Peyer's patch (tissue), 4 donors: ENCODE measurements around the gene HECTD2.

Experiments
- POLR2A ChIP-seq, 2 donors: fragments of 450-650 bp; IDR thresholded peaks; one replicate each; pipeline ENCODE4 v1.5.1; 2017; ENCODE audit warnings: antibody characterized with exemption in 2 of 2, mild to moderate bottlenecking in 2 of 2, moderate library complexity in 2 of 2
- TF ChIP-seq, protein P1 (sequence below), 6 experiments: fragments of 450-650 bp in 4 of 6; fragments of 200-600 bp in 2 of 6; sonication (generic) in 1 of 6; IDR thresholded peaks; one replicate each; pipeline ENCODE4 v1.5.1; 2017 to 2019; ENCODE audit warnings: antibody characterized with exemption in 6 of 6, mild to moderate bottlenecking in 3 of 6, moderate library complexity in 1 of 6

GRCh38 chr10:91422915-91423314 is 12.8 kb downstream of the HECTD2 start:
- no peak for TF ChIP-seq POLR2A (IDR thresholded peaks at IDR 0.05)
- TF ChIP-seq, protein P1, sequence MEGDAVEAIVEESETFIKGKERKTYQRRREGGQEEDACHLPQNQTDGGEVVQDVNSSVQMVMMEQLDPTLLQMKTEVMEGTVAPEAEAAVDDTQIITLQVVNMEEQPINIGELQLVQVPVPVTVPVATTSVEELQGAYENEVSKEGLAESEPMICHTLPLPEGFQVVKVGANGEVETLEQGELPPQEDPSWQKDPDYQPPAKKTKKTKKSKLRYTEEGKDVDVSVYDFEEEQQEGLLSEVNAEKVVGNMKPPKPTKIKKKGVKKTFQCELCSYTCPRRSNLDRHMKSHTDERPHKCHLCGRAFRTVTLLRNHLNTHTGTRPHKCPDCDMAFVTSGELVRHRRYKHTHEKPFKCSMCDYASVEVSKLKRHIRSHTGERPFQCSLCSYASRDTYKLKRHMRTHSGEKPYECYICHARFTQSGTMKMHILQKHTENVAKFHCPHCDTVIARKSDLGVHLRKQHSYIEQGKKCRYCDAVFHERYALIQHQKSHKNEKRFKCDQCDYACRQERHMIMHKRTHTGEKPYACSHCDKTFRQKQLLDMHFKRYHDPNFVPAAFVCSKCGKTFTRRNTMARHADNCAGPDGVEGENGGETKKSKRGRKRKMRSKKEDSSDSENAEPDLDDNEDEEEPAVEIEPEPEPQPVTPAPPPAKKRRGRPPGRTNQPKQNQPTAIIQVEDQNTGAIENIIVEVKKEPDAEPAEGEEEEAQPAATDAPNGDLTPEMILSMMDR (IDR thresholded peaks at IDR 0.05), result no peak
